Uterus (tissue), 2 donors: ENCODE data around the gene SAPCD1.
"Not testable (repeated sequence)": the region's sequence is repeated elsewhere in the genome, so short reads cannot be mapped to it uniquely, and the experiment has no call there.

ENCODE experiments used
- CTCF ChIP-seq, 4 experiments: fragments of 200-600 bp in 2 of 4; fragments of 450-650 bp in 2 of 4; sonication (generic) in 2 of 4; IDR thresholded peaks; one replicate each; pipeline ENCODE4 v1.5.1; 2016 to 2019; ENCODE audit warnings: antibody characterized with exemption in 4 of 4, mild to moderate bottlenecking in 2 of 4, moderate library complexity in 1 of 4
- POLR2A ChIP-seq, 2 donors: fragments of 450-650 bp; IDR thresholded peaks; one replicate each; pipeline ENCODE4 v1.6.1; 2016; ENCODE audit warnings: antibody characterized with exemption in 2 of 2, mild to moderate bottlenecking in 1 of 2, moderate library complexity in 1 of 2

GRCh38 chr6:31793927-31794245 is 31.4 kb downstream of the SAPCD1 start:
- TF ChIP-seq POLR2A, CTCF (IDR thresholded peaks at IDR 0.05): not testable (repeated sequence)
